GM23248 (cell line): ENCODE measurements around the gene SYNPO. TPM values are rescaled to one million over a fixed set of nuclear protein-coding genes. Genes with fewer than 3 reads are reported as not detected.

Source experiments
- DNase-seq: peaks from one replicate; pipeline ENCODE4 v3.0.0-alpha.2; 2015
- H2AFZ ChIP-seq: fragments of 200-600 bp; sonication (generic); 2 replicates; pipeline ENCODE4 v1.6.1; 2016; ENCODE audit warnings: antibody characterized with exemption
- H3F3A ChIP-seq: fragments of 200-600 bp; sonication (generic); 2 replicates; pipeline ENCODE4 v1.6.1; 2016; ENCODE audit warnings: mild to moderate bottlenecking, antibody characterized with exemption, mixed run types; ENCODE audit not compliant: insufficient read depth
- H3K27ac ChIP-seq: fragments of 200-600 bp; sonication (generic); 2 replicates; pipeline ENCODE4 v1.5.1; 2016; ENCODE audit warnings: mild to moderate bottlenecking
- H3K27me3 ChIP-seq: fragments of 200-600 bp; sonication (generic); replicated peaks from 2 replicates; pipeline ENCODE4 v1.6.1; 2016; ENCODE audit warnings: mild to moderate bottlenecking; ENCODE audit not compliant: insufficient read depth
- H3K36me3 ChIP-seq: fragments of 200-600 bp; sonication (generic); 2 replicates; pipeline ENCODE4 v1.6.1; 2016; ENCODE audit warnings: low read depth, mild to moderate bottlenecking
- H3K4me1 ChIP-seq: fragments of 200-600 bp; sonication (generic); 2 replicates; pipeline ENCODE4 v1.6.1; 2016; ENCODE audit warnings: mild to moderate bottlenecking; ENCODE audit not compliant: insufficient read depth
- H3K4me2 ChIP-seq: fragments of 200-600 bp; sonication (generic); one replicate; pipeline ENCODE4 v1.6.1; 2016; ENCODE audit warnings: mild to moderate bottlenecking; ENCODE audit not compliant: unreplicated experiment
- H3K4me3 ChIP-seq: fragments of 200-600 bp; sonication (generic); 2 replicates; pipeline ENCODE4 v1.5.1; 2016; ENCODE audit warnings: mild to moderate bottlenecking
- H3K79me2 ChIP-seq: fragments of 200-600 bp; sonication (generic); 2 replicates; pipeline ENCODE4 v1.6.1; 2016; ENCODE audit warnings: mild to moderate bottlenecking; ENCODE audit not compliant: insufficient read depth
- H3K9ac ChIP-seq: fragments of 200-600 bp; sonication (generic); 2 replicates; pipeline ENCODE4 v1.6.1; 2016; ENCODE audit warnings: mild to moderate bottlenecking
- H3K9me2 ChIP-seq: fragments of 200-600 bp; sonication (generic); 2 replicates; pipeline ENCODE4 v1.6.1; 2016; ENCODE audit warnings: mixed run types, mild to moderate bottlenecking, moderate library complexity; ENCODE audit not compliant: insufficient read depth
- H3K9me3 ChIP-seq: fragments of 200-600 bp; sonication (generic); one replicate; pipeline ENCODE4 v1.6.1; 2017; ENCODE audit warnings: low read depth
- H4K20me1 ChIP-seq: fragments of 200-600 bp; sonication (generic); 2 replicates; pipeline ENCODE4 v1.6.0; 2016; ENCODE audit not compliant: insufficient read depth
- EZH2 ChIP-seq: fragments of 200-600 bp; sonication (generic); IDR thresholded peaks from 2 replicates; pipeline ENCODE4 v1.6.1; 2018; ENCODE audit warnings: antibody characterized with exemption, mild to moderate bottlenecking; ENCODE audit not compliant: insufficient read depth, poor library complexity, severe bottlenecking
- EZH2phosphoT487 ChIP-seq: fragments of 200-600 bp; sonication (generic); IDR thresholded peaks from 2 replicates; pipeline ENCODE4 v1.6.1; 2018; ENCODE audit warnings: antibody characterized with exemption, moderate library complexity, mild to moderate bottlenecking, low read depth; ENCODE audit not compliant: insufficient read depth
- WGBS, 2 experiments: methylation state at CpG; one replicate each; pipeline ENCODE4 v1.1.6; 2015 to 2017; ENCODE audit warnings: low lambda C conversion rate in 2 of 2, low coverage in 1 of 2; ENCODE audit errors: missing lambda C conversion rate in 2 of 2; 5-methylcytosine and 5-hydroxymethylcytosine counted together
- in situ Hi-C: fragments of 300-500 bp; cut with MboI; formaldehyde crosslinking; loops from 2 replicates; pipeline ENCODE4 v1.15.0; 2020
- polyA plus RNA-seq: library from polyadenylated mRNA; unstranded; fragments of >200 nt; fragmentation: Nextera tagmentation; extraction: Ambion mirVana; gene quantifications from 2 replicates; pipeline ENCODE4 v1.2.1, GENCODE V29; 2016
- total RNA-seq: library from RNA; depleted of rRNA; stranded (reverse); fragments of >200 nt; shearing (Covaris generic); gene quantifications from 2 replicates; pipeline ENCODE4 v1.2.3, GENCODE V29; 2014

SYNPO gene
- total and polyA plus RNA-seq, 2 experiments from 2014 or later, result 5.6 to 6.1 TPM

DNA sequence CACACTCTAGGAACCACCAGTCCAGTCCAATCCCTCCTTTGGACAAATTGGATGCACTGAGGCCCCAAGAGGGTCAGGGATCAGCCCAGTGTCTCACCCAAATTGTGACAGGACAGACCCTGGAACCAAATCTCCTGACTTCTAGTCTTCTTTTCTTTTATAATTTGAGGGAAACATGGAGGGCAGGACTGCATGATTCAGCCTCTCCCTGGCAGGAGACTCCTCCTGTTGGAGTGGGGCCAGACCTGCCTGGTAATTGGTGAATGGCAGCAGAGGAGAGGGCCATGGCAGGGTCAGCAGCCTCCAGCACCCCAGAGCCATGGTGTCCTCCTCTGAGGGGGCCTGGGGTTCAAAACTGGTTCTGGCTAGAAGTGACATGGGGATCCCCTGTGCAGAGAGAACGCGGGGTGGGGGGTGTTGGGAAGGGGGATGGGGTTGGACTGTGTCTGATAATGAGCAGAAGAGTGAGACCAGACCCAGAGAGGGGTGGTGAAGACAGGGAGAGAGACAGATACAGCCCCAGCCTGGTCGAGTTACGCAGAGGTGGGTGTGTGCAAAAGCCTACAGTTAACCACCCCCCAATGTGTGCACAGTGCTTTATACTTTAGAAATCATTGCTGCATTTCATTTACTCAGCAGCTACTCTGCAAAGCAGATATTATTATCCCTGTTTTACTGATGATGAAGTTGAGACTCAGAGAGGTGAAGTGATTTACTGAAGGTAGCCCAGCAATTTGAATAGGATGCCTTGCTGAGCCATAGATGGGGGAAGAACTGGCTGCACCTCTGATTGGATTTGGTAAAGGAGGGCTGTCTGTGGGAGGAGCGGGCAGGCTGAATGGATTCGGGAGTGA lies 3.8 kb upstream of the SYNPO start:
- H3K4me3 ChIP-seq, result no peak overlapping the region
- 53 to 79% methylated on average over 4 to 6 of the region's 6 CpGs for WGBS, 2 experiments
- H3K9me3 ChIP-seq, result no peaks in the 10 kb centered on the region
- H3K79me2 ChIP-seq, result no peaks in the 10 kb centered on the region
- in situ Hi-C loops, result no loop called here
- H3K4me1 ChIP-seq, result peaks cover 60% of the 10 kb centered on the region
- peak; percentile 89 for DNase-seq
- no peaks in the 10 kb centered on the region for H4K20me1 ChIP-seq
- H3K9ac ChIP-seq, result no peak overlapping the region
- H3K9me2 ChIP-seq, result no peaks in the 10 kb centered on the region
- no peaks in the 10 kb centered on the region for H3K27me3 ChIP-seq
- no peaks in the 10 kb centered on the region for H3K36me3 ChIP-seq
- H3F3A ChIP-seq, result peaks cover 35% of the 10 kb centered on the region
- peak overlapping the region; percentile 38 for H3K4me2 ChIP-seq
- no peak for TF ChIP-seq EZH2phosphoT487
- TF ChIP-seq EZH2, result no peak
- H2AFZ ChIP-seq, result no peak overlapping the region
- H3K27ac ChIP-seq, result peak overlapping the region; percentile 28

GRCh38 chr5:150637245-150638052 lies 3.0 kb upstream of the SYNPO start:
- Histone ChIP-seq H3K9me3 (no peaks in the 10 kb centered on the region), H3K4me1 (peaks cover 65% of the 10 kb centered on the region), H3K27me3 (no peaks in the 10 kb centered on the region), H3K36me3 (no peaks in the 10 kb centered on the region), H3K79me2 (no peaks in the 10 kb centered on the region), H4K20me1 (no peaks in the 10 kb centered on the region), H3K9ac (no peak overlapping the region), H3K4me2 (no peak overlapping the region), H3K27ac (peak overlapping the region; percentile 28), H2AFZ (no peak overlapping the region), H3F3A (peaks cover 42% of the 10 kb centered on the region), H3K9me2 (no peaks in the 10 kb centered on the region), H3K4me3 (peak overlapping the region; percentile 30; the same call in 1 of the 2 replicates)
- in situ Hi-C loops, result no loop called here
- peak; percentile 92 for DNase-seq
- WGBS, 2 experiments, result 24 to 26% methylated on average over 21 of the region's 21 CpGs
- TF ChIP-seq EZH2phosphoT487 (no peak), EZH2 (no peak)

GRCh38 chr5:150638053-150638444 lies 2.4 kb upstream of the SYNPO start:
- H3K4me1 ChIP-seq, result peaks cover 65% of the 10 kb centered on the region
- no peaks in the 10 kb centered on the region for H3K27me3 ChIP-seq
- DNase-seq, result no peak
- H3K9ac ChIP-seq, result no peak overlapping the region
- in situ Hi-C loops, result no loop called here
- H3K36me3 ChIP-seq, result no peaks in the 10 kb centered on the region
- 50 to 52% methylated on average over 1 of the region's 1 CpG for WGBS, 2 experiments
- TF ChIP-seq EZH2, result no peak
- no peak for TF ChIP-seq EZH2phosphoT487
- H3K79me2 ChIP-seq, result no peaks in the 10 kb centered on the region
- no peak overlapping the region for H2AFZ ChIP-seq
- H3K9me2 ChIP-seq, result no peaks in the 10 kb centered on the region
- peaks cover 48% of the 10 kb centered on the region for H3F3A ChIP-seq
- H3K9me3 ChIP-seq, result no peaks in the 10 kb centered on the region
- H4K20me1 ChIP-seq, result no peaks in the 10 kb centered on the region
- H3K27ac ChIP-seq, result peak overlapping the region; percentile 28; the same call in 1 of the 2 replicates
- H3K4me3 ChIP-seq, result no peak overlapping the region; the same call in 1 of the 2 replicates
- no peak overlapping the region for H3K4me2 ChIP-seq

DNA sequence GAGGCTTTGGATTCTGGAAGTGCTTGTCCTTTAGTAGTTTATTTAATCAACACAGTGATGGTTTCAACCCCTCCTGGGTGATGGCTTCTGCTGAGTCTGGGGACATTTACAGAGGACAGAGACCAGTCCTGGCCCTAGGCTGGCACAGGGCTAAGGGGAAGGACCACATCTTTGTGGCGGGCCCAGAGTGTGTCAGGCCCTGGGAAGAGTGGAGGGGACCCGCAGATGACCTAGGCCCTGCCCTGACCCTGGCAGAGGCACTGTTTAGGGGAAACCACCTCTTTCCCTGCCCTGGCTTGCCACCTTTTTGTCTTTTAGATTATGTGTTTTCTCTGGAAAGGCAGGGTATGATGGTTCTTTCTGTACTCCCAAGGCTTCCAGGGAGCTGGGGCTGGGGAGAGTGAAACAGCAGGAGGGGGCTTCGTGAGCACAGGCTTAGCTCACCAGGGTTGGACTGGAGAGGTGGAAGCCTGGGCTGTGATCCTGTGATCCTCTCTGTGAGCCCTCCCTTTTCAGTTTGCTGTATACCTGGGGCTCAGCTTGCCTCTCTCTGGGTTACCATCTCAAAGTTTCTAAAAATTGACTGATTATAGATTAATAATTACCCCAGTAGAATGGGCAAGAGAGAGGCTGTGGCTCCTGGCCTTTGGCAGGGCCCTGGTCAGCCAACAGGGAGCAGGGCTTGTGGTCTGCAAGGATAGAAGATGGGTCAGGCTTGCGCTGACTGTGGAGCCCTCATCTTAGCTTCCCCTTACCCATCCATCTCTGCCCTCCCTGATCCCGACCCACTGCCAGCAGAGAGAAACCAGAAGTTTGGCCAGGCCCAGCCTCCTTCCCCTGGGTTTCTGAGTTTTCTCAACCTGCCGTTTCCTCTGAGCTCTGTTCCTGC lies 1.7 kb upstream of the SYNPO start:
- no peaks in the 10 kb centered on the region for H3K27me3 ChIP-seq
- H3K9me3 ChIP-seq, result no peaks in the 10 kb centered on the region
- no peak overlapping the region for H2AFZ ChIP-seq
- H3F3A ChIP-seq, result peaks cover 51% of the 10 kb centered on the region
- H3K4me2 ChIP-seq, result no peak overlapping the region
- peaks cover 67% of the 10 kb centered on the region for H3K4me1 ChIP-seq
- WGBS, 2 experiments, result 92 to 95% methylated on average over 6 of the region's 6 CpGs
- no peak for DNase-seq
- TF ChIP-seq EZH2 (no peak), EZH2phosphoT487 (no peak)
- no peaks in the 10 kb centered on the region for H4K20me1 ChIP-seq
- no peak overlapping the region for H3K27ac ChIP-seq
- in situ Hi-C loops, result no loop called here
- H3K79me2 ChIP-seq, result peaks cover under 1% of the 10 kb centered on the region; the same call in 1 of the 2 replicates
- H3K9me2 ChIP-seq, result no peaks in the 10 kb centered on the region
- H3K36me3 ChIP-seq, result no peaks in the 10 kb centered on the region
- H3K4me3 ChIP-seq, result no peak overlapping the region
- H3K9ac ChIP-seq, result no peak overlapping the region
